Measurements from ENCODE around the gene SLC39A3.

- no peak for TF ChIP-seq CTCF (IDR thresholded peaks at IDR 0.05; ENCODE audit: low read depth, low read length, poor library complexity, severe bottlenecking)
- TF ChIP-seq EZH2phosphoT487 (IDR thresholded peaks at IDR 0.05; ENCODE audit: borderline replicate concordance, low read length), result no peak
These were observed 30.5 kb upstream of the SLC39A3 start for GRCh38 chr19:2770055-2771013.

Measured in DOHH2 (cell line).